Adrenal gland (tissue), 12 donors: ENCODE measurements around the gene AMZ1. TPM values are rescaled to one million over a fixed set of nuclear protein-coding genes. Genes with fewer than 3 reads are reported as not detected.

Source experiments
- DNase-seq, 7 donors: peaks; one replicate each; pipeline ENCODE4 v3.0.0-alpha.2; 2019 to 2020
- H3K27ac ChIP-seq, 5 donors: fragments of 200-600 bp; sonication (generic) in 4 of 5; 1 replicate in 3 of 5; 2 replicates in 2 of 5; pipeline versions ENCODE4 v1.5.1 to v1.8.0; 2016 to 2020; ENCODE audit warnings: mild to moderate bottlenecking in 1 of 5
- H3K27me3 ChIP-seq: fragments of 200-600 bp; 2 replicates; pipeline ENCODE4 v1.8.0; 2021
- H3K36me3 ChIP-seq, 2 donors: fragments of 200-600 bp; replicated peaks in 1 of 2; 1 replicate in 1 of 2; 2 replicates in 1 of 2; pipeline versions ENCODE4 v1.5.1 to v1.8.0; 2018 to 2022
- H3K4me1 ChIP-seq, 2 donors: fragments of 200-600 bp; replicated peaks in 1 of 2; 1 replicate in 1 of 2; 2 replicates in 1 of 2; pipeline versions ENCODE4 v1.5.1 to v1.8.0; 2018 to 2021
- H3K4me3 ChIP-seq, 4 donors: fragments of 200-600 bp; sonication (generic) in 3 of 4; one replicate each; pipeline ENCODE4 v1.5.1; 2016 to 2018
- H3K9me3 ChIP-seq, 3 donors: fragments of 200-600 bp; sonication (generic) in 1 of 3; replicated peaks in 1 of 3; 1 replicate in 2 of 3; 2 replicates in 1 of 3; pipeline versions ENCODE4 v1.5.1 to v1.8.0; 2016 to 2021
- POLR2A ChIP-seq, 2 donors: fragments of 450-650 bp; IDR thresholded peaks; one replicate each; pipeline ENCODE4 v1.6.1; 2017; ENCODE audit warnings: antibody characterized with exemption in 2 of 2, mild to moderate bottlenecking in 2 of 2, moderate library complexity in 1 of 2
- WGBS, 4 donors: extraction: QIAGEN DNeasy Blood & Tissue Kit in 2 of 4; methylation state at CpG; one replicate each; pipeline versions ENCODE4 v1.1.5 to v1.1.7; 2013 to 2017; 5-methylcytosine and 5-hydroxymethylcytosine counted together
- intact Hi-C, 2 donors: fragments of 100-400 bp; cut with DNase I; formaldehyde crosslinking; loops; one replicate each; pipeline versions ENCODE4 v1.14.1 to v1.15.0; 2022 to 2023
- polyA plus RNA-seq, 3 donors: library from polyadenylated mRNA; stranded (reverse); fragments of 200-250 nt in 2 of 3; fragments of 350-450 nt in 1 of 3; fragmentation: Illumina TruSeq in 1 of 3; extraction: RNeasy Lipid Tissue Mini Kit (QIAGEN cat#74804) in 1 of 3; gene quantifications; one replicate each; pipeline ENCODE4 v1.2.3, GENCODE V29; 2013 to 2014
- total RNA-seq, 9 donors: library from RNA; depleted of rRNA in 4 of 9; stranded (reverse); fragments of >200 nt in 4 of 9; fragments of 120-200 nt in 1 of 9; fragmentation: NEBNext Ultra II Directional in 1 of 9; extraction: Animal tissue kit (Norgen Biotek cat#: 25700) in 1 of 9; gene quantifications; one replicate each; pipeline versions ENCODE4 v1.1.0 to v1.2.4, GENCODE V29; 2013 to 2023
- TF ChIP-seq, protein P1 (sequence below), 6 experiments: fragments of 450-650 bp in 4 of 6; fragments of 200-600 bp in 2 of 6; sonication (generic) in 1 of 6; IDR thresholded peaks; 1 replicate in 5 of 6; 2 replicates in 1 of 6; pipeline versions ENCODE4 v1.5.1 to v1.8.0; 2016 to 2021; ENCODE audit warnings: antibody characterized with exemption in 6 of 6, mild to moderate bottlenecking in 2 of 6, moderate library complexity in 1 of 6
- donor health status: healthy with polysubstance abuse.
- donor health status: Bipolar disorder and iron deficiency.
- donor health status: DM: yes; HTN: yes; CAD: no.
- donor health status: DM: no; HTN: no; CAD: no.
- donor health status: DM: no; HTN: no; CAD: no.
- donor health status: DM: yes; HTN: yes; CAD: no.

The AMZ1 gene
- total and polyA plus RNA-seq, 12 donors = 0.06 to 0.36 (median 0.11) TPM; not detected in 6

DNA sequence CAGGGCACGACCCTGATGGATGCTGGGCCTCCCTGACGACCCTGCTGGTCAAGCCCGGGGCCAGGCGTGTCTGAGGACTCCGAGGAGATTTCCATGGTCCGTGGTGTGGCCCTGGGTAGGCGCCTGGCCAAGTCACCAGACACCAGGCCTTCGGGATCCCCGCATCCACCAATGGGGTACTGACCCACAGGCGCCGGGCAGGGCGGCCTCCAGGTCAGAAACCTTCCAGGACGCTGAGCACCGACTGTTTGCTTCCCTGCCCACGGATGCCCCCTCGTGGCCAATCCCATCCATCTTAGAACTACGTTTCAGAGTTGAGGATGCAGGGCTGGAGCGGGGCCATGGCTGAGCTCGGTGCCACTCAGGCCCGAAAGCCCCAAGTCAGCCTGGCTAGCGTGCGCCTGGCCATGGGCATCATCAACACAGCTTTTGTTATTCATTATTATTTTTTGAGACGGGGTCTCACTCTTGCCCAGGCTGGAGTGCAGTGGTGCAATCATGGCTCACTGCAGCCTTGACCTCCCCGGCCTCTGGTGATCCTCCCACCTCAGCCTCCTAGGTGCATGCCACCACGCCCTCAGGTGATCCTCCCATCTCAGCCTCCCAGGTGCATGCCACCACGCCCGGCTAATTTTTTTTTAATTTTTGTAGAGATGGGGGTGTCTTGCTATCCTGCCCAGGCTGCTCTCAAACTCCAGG, 7.1 kb upstream of the AMZ1 start:
- no peaks in the 10 kb centered on the region for H3K36me3 ChIP-seq
- TF ChIP-seq POLR2A (IDR thresholded peaks at IDR 0.05) = no peak
- TF ChIP-seq, protein P1, sequence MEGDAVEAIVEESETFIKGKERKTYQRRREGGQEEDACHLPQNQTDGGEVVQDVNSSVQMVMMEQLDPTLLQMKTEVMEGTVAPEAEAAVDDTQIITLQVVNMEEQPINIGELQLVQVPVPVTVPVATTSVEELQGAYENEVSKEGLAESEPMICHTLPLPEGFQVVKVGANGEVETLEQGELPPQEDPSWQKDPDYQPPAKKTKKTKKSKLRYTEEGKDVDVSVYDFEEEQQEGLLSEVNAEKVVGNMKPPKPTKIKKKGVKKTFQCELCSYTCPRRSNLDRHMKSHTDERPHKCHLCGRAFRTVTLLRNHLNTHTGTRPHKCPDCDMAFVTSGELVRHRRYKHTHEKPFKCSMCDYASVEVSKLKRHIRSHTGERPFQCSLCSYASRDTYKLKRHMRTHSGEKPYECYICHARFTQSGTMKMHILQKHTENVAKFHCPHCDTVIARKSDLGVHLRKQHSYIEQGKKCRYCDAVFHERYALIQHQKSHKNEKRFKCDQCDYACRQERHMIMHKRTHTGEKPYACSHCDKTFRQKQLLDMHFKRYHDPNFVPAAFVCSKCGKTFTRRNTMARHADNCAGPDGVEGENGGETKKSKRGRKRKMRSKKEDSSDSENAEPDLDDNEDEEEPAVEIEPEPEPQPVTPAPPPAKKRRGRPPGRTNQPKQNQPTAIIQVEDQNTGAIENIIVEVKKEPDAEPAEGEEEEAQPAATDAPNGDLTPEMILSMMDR (IDR thresholded peaks at IDR 0.05) = peak; percentile 59 to 88 (median 76)
- 31 to 47% (median 35%) methylated on average over 14 to 27 of the region's 27 CpGs for WGBS, 4 donors
- no peak overlapping the region for H3K4me3 ChIP-seq
- peaks cover 1% of the 10 kb centered on the region for H3K27me3 ChIP-seq
- no peaks in the 10 kb centered on the region for H3K9me3 ChIP-seq
- no peaks in the 10 kb centered on the region for H3K4me1 ChIP-seq
- intact Hi-C loops = loop anchor here (10.0 kb wide), 2 partner anchors 116 to 206 kb away; partner anchors contain the start of gene GRIFIN (in 1 of the 2)
- H3K27ac ChIP-seq = no peak overlapping the region
- DNase-seq = peak; percentile 80 to 93 (median 89)

DNA sequence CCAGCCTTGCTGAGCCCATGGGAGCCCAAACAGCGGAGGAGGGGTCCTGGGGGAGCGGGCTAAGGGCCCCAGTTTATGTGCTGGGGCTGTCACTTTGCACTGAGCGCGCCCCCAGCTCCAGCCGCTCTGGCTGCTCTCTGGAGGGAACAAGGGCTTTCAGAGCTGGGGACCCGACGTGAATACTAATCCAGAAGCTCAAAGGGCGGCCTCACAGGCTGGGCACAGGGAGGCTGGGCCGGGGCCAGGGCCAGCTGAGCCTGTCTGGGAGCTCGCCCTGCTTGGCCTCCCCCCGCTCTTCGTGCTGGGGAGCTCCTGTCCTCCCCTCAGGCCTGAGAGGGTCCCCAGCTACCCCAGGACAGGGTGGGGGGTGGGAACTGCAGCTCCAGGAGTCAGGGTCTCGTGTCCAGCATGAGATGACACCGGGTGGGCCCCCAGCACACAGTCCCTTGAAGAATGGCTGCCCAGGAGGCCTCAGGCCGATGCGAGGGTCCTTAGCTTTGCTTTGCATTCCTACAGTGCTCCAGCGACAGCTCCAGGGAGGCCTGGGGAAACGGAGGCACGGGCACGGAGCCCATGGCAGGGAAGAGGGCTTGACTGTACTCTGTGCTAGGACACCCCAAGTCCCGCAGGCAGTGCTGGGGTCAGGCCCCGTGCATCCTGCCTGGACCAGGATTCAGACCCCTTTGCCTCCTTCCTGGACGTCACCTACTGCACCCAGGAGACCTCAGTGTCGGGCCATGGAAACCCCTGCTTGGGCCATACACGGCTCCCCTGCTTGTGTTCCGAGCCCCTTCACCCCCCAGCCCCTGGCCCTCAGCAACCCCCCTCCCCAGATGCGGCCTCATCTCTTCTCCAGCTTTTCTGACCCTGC, 5.8 kb upstream of the AMZ1 start:
- WGBS, 4 donors = 68 to 86% (median 82%) methylated on average over 12 to 27 of the region's 27 CpGs

DNA sequence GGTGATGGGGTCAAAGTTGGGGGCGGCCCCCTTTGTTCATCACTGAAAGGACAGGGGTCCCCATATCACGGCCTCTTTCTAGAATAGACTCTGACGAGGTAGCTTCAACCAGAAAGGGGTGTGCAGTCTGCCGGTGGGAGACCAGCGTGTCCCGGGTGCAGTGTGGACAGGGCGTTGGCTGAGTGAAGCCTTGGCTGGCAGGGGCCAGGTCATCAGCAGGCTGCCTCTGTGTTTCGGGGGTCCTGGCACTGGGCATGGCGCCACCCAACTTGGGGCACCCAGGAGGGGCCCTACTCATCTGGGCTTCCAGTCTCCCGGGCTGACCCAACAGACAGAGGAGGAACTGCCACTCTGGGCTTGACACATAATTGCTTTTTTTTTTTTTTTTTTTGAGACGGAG, 3.5 kb upstream of the AMZ1 start:
- TF ChIP-seq, protein P1 (IDR thresholded peaks at IDR 0.05) = no peak
- TF ChIP-seq POLR2A (IDR thresholded peaks at IDR 0.05) = no peak
- 77 to 90% (median 88%) methylated on average over 8 to 11 of the region's 11 CpGs for WGBS, 4 donors
- intact Hi-C loops = loop anchor here (10.0 kb wide), 2 partner anchors 120 to 210 kb away; partner anchors contain the start of gene GRIFIN (in 1 of the 2)
- no peak for DNase-seq
- no peak overlapping the region for H3K4me3 ChIP-seq
- H3K9me3 ChIP-seq = no peaks in the 10 kb centered on the region
- H3K36me3 ChIP-seq = no peaks in the 10 kb centered on the region
- H3K27ac ChIP-seq = no peak overlapping the region
- H3K27me3 ChIP-seq = peaks cover 34% of the 10 kb centered on the region
- H3K4me1 ChIP-seq = peaks cover 0 to 14% of the 10 kb centered on the region in 2 donors

More for the DNA sequence above, 5.8 kb upstream of the AMZ1 start:
- H3K27ac ChIP-seq = no peak overlapping the region
- no peaks in the 10 kb centered on the region for H3K4me1 ChIP-seq
- H3K4me3 ChIP-seq = no peak overlapping the region
- H3K9me3 ChIP-seq = no peaks in the 10 kb centered on the region
- peaks cover 13% of the 10 kb centered on the region for H3K27me3 ChIP-seq
- intact Hi-C loops = loop anchor here (10.0 kb wide), 2 partner anchors 117 to 207 kb away; partner anchors contain the start of gene GRIFIN (in 1 of the 2)
- no peak for DNase-seq
- no peak for TF ChIP-seq POLR2A (IDR thresholded peaks at IDR 0.05)
- TF ChIP-seq, protein P1 (IDR thresholded peaks at IDR 0.05) = no peak
- H3K36me3 ChIP-seq = no peaks in the 10 kb centered on the region

DNA sequence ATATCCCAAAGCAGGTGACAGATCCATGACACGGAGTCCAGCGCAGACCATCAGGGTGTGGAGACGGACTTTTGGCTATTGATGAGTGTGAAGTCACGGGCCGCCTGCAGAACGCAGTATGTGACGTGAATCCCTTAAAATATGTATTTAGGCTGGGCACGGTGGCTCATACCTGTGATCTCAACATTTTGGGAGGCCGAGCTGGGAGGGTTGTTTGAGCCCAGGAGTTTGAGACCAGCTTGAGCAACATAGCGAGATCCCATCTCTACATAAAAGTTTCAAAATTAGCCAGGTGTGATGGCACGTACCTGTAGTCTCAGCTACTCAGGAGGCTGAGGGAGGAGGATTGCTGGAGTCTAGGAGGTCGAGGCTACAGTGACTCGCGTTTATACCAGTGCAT, 1.9 kb upstream of the AMZ1 start:
- intact Hi-C loops = loop anchor here (5.0 to 10.0 kb wide), 3 partner anchors 74 to 211 kb away; partner anchors contain the start of gene GRIFIN (in 1 of the 2)
- no peak for DNase-seq
- Histone ChIP-seq H3K36me3 (no peaks in the 10 kb centered on the region), H3K27ac (no peak overlapping the region), H3K9me3 (no peaks in the 10 kb centered on the region), H3K4me1 (peaks cover 0 to 14% of the 10 kb centered on the region in 2 donors), H3K4me3 (no peak overlapping the region), H3K27me3 (peaks cover 37% of the 10 kb centered on the region)
- TF ChIP-seq POLR2A (IDR thresholded peaks at IDR 0.05) = no peak
- TF ChIP-seq, protein P1 (IDR thresholded peaks at IDR 0.05) = no peak
- WGBS, 4 donors = 83 to 90% (median 86%) methylated on average over 14 of the region's 14 CpGs
